A549 (cell line): Measurements from ENCODE around the gene RNASE7. TPM values are rescaled to one million over a fixed set of nuclear protein-coding genes. Genes with fewer than 3 reads are reported as not detected.

ENCODE experiments used
- ATAC-seq, 2 experiments: fragments of 200-7000 bp in 1 of 2; fragments of >200 bp in 1 of 2; cut with Nextera tagmentation in 1 of 2; cut with Tn5 transposase in 1 of 2; 3 replicates each; pipeline versions ENCODE4 v1.8.0 to v1.9.1; 2018 to 2020; ENCODE audit warnings: mild to moderate bottlenecking in 1 of 2, moderate library complexity in 1 of 2
- CTCF ChIA-PET: fragments of 300-600 bp; sonication (Branson Sonifier 250); formaldehyde crosslinking; extraction: SDS; loops from one replicate; lab custom pipeline; 2021; ENCODE audit warnings: antibody characterized with exemption, inconsistent platforms; lab: Yijun Ruan, JAX
- POLR2A ChIA-PET: fragments of 350-600 bp; formaldehyde crosslinking; extraction: SDS; loops from one replicate; lab custom pipeline; 2021; ENCODE audit warnings: antibody characterized with exemption, inconsistent platforms; lab: Yijun Ruan, JAX
- DNase-seq, 2 experiments: peaks; one replicate each; pipeline versions ENCODE4 v3.0.0 to v3.0.0-alpha.2; 2011 to 2016; ENCODE audit warnings: low read depth in 1 of 2, low spot score in 1 of 2
- FAIRE-seq: peaks from 2 replicates; lab custom pipeline; 2011; peaks lifted over from hg19 to GRCh38; lab: Jason Lieb, UNC
- H3K27ac ChIP-seq, 2 experiments: fragments of >200 bp; sonication (Bioruptor Twin); formaldehyde crosslinking; 3 replicates each; pipeline ENCODE4 v1.5.1; 2016 to 2017
- H3K4me1 ChIP-seq: fragments of >200 bp; sonication (Bioruptor Twin); formaldehyde crosslinking; 3 replicates; pipeline ENCODE4 v1.6.1; 2016
- H3K4me2 ChIP-seq: fragments of >200 bp; sonication (Bioruptor Twin); formaldehyde crosslinking; 3 replicates; pipeline ENCODE4 v1.6.1; 2016
- H3K4me3 ChIP-seq: fragments of >200 bp; sonication (Bioruptor Twin); formaldehyde crosslinking; 3 replicates; pipeline ENCODE4 v1.5.1; 2016
- H3K9me3 ChIP-seq: fragments of >200 bp; sonication (Bioruptor Twin); formaldehyde crosslinking; 3 replicates; pipeline ENCODE4 v1.6.1; 2016
- EHF ChIP-seq: fragments of 250-450 bp; sonication (Bioruptor Pico); IDR thresholded peaks from 2 replicates; pipeline ENCODE4 v1.5.0; 2020; ENCODE audit warnings: mild to moderate bottlenecking
- EHMT2 ChIP-seq: fragments of 200-600 bp; sonication (generic); IDR thresholded peaks from 2 replicates; pipeline ENCODE4 v1.6.1; 2016; ENCODE audit warnings: antibody characterized with exemption, low read depth, mild to moderate bottlenecking, moderate library complexity
- HDAC2 ChIP-seq: fragments of 200-600 bp; sonication (generic); IDR thresholded peaks from 2 replicates; pipeline ENCODE4 v1.6.1; 2016
- JUN ChIP-seq, 2 experiments: fragments of >200 bp; sonication (Bioruptor Twin); formaldehyde crosslinking; IDR thresholded peaks; 2 replicates in 1 of 2; 3 replicates in 1 of 2; pipeline ENCODE4 v1.6.1; 2016 to 2017
- JUNB ChIP-seq: fragments of >200 bp; sonication (Bioruptor Twin); formaldehyde crosslinking; IDR thresholded peaks from 2 replicates; pipeline ENCODE4 v1.6.1; 2016
- KDM5A ChIP-seq: fragments of 200-600 bp; sonication (generic); IDR thresholded peaks from 2 replicates; pipeline ENCODE4 v1.6.1; 2016; ENCODE audit warnings: antibody characterized with exemption, mild to moderate bottlenecking
- MAFK ChIP-seq: fragments of 450-650 bp; IDR thresholded peaks from 2 replicates; pipeline ENCODE4 v1.6.1; 2014; ENCODE audit not compliant: partially characterized antibody
- NFE2L2 ChIP-seq: fragments of 150-350 bp; conservative IDR thresholded peaks from 2 replicates; pipeline ENCODE4 v1.6.1; 2014; ENCODE audit warnings: low read length
- PHF8 ChIP-seq: fragments of 200-600 bp; sonication (generic); IDR thresholded peaks from 2 replicates; pipeline ENCODE4 v1.6.1; 2016; ENCODE audit warnings: low read depth, mild to moderate bottlenecking, antibody characterized with exemption, moderate library complexity, borderline replicate concordance
- POLR2A ChIP-seq: IDR thresholded peaks from 2 replicates; pipeline ENCODE4 v1.6.1; 2012; ENCODE audit warnings: mild to moderate bottlenecking, low read length
- POLR2AphosphoS2 ChIP-seq: conservative IDR thresholded peaks from 2 replicates; pipeline ENCODE4 v1.6.1; 2012; ENCODE audit warnings: low read length, improper control_type of control experiment, inconsistent platforms
- RAD21 ChIP-seq, 2 experiments: fragments of >200 bp in 1 of 2; sonication (Bioruptor Twin) in 1 of 2; formaldehyde crosslinking in 1 of 2; IDR thresholded peaks in 1 of 2; conservative IDR thresholded peaks in 1 of 2; 2 replicates in 1 of 2; 3 replicates in 1 of 2; pipeline ENCODE4 v1.6.1; 2012 to 2018; ENCODE audit warnings: inconsistent platforms in 1 of 2
- RFX5 ChIP-seq: fragments of 450-650 bp; IDR thresholded peaks from 2 replicates; pipeline ENCODE4 v1.7.1; 2014; ENCODE audit warnings: antibody characterized with exemption, mild to moderate bottlenecking, moderate library complexity
- RNF2 ChIP-seq: fragments of 200-600 bp; sonication (generic); IDR thresholded peaks from 2 replicates; pipeline ENCODE4 v1.6.1; 2016; ENCODE audit warnings: low read depth, mild to moderate bottlenecking, antibody characterized with exemption, moderate library complexity, borderline replicate concordance
- ZFP36 ChIP-seq: fragments of 450-650 bp; IDR thresholded peaks from 2 replicates; pipeline ENCODE4 v1.6.1; 2014; ENCODE audit warnings: borderline replicate concordance; ENCODE audit not compliant: partially characterized antibody
- ZSCAN20 ChIP-seq: fragments of 250-450 bp; sonication (Bioruptor Pico); IDR thresholded peaks from 2 replicates; pipeline ENCODE4 v1.8.0; 2022; ENCODE audit warnings: mild to moderate bottlenecking, moderate library complexity
- WGBS: methylation state at CpG from one replicate; pipeline ENCODE4 v1.1.6; 2017; ENCODE audit errors: missing lambda C conversion rate; 5-methylcytosine and 5-hydroxymethylcytosine counted together
- polyA plus RNA-seq, 4 experiments: library from polyadenylated mRNA; depleted of rRNA in 3 of 4; stranded (reverse); fragments of >200 nt; fragmentation: RNase III in 1 of 4; extraction: RNeasy Plus Mini Kit Qiagen cat#74134 plus additional on column Dnase treatment in 1 of 4; gene quantifications; 2 replicates in 3 of 4; 3 replicates in 1 of 4; pipeline ENCODE4 v1.2.3, GENCODE V29; 2011 to 2017
- TF ChIP-seq, protein P1 (sequence below): fragments of 250-450 bp; sonication (Bioruptor Pico); IDR thresholded peaks from 2 replicates; pipeline ENCODE4 v1.5.0; 2020; ENCODE audit warnings: low read depth, mild to moderate bottlenecking, moderate library complexity
- TF ChIP-seq, protein P2 (sequence below): IDR thresholded peaks from 2 replicates; pipeline ENCODE4 v1.6.1; 2012

RNASE7 gene
- polyA plus RNA-seq, 2 of the 4 experiments (the other 2 are of a cell fraction) = not detected

DNA sequence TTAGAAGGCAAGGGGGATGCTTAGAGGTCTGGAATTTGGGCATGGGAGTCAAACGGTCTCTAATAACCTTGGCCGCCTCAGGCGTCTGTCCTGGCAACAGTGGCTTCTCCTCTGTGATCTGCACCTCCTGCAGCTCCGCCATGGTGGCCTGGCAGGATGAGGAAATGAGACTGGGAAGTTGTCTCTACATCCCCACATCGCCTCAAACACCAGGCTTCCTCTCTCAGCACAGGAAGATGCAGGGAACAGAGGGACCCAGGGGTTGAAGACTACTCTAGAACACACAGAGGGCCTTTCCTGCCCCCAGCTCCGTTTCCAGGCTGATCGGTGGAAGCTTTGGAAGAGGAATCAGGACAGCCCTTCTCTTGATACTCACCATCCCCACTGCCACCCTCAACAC is 19.0 kb upstream of the RNASE7 start:
- ATAC-seq = no peak
- ChIA-PET POLR2A (no interaction called here), CTCF (interaction anchor here (0.8 to 16.3 kb wide), 7 partner anchors 8 to 82 kb away, joined by 3 to 323 read pairs (median 21); partner anchors contain the start of genes RNASE7, SLC39A2 and TMEM253)
- WGBS = 72% methylated on average over 7 of the region's 7 CpGs
- FAIRE-seq = no peak
- no peak for DNase-seq
- Histone ChIP-seq H3K4me1 (0 out of 3 replicates have a peak, but pooled peaks cover 3% of the 10 kb centered on the region), H3K27ac (no peak overlapping the region), H3K4me3 (no peak overlapping the region), H3K9me3 (no peaks in the 10 kb centered on the region), H3K4me2 (no peak overlapping the region)
- TF ChIP-seq ZSCAN20 (CRISPR knock-in tag) (no peak), MAFK (no peak)
- TF ChIP-seq, all 56 proteins: peak for 0

DNA sequence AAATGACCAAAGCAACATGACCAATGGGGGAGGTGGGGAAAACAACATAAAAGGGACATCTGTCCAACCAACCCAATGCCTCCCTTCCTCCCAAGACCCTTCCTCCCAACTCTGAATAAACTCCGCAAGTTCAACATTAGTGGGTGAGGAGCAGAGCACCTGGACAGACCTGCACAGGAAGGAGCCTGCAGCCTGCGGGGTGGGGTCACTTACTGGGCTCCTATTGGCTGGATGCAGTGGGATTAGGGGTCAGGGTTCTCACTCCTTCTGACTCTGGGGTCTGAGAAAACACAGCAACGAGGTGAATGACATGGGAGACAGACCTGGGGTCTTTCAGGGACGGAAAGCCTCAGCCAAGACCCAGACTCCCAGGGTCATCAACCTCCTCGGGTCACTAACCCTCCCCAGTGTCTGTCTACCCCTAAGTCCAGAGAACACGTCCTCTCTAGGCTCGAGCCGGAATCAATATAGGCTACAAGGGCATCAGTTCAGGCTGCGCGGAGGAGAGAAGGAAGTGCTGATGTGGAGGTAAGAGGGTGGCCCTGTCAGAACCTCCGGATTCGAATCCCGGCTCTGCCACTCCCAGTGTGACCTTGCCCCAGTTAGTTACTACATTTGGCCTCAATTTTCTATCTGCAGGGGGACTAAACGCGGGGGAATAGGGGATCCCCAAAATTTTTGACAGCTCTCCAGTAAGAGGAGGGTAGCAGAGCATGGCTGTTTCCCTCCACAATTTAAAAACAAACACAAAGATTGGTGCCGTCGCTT is 18.2 kb upstream of the RNASE7 start:
- TF ChIP-seq ZFP36 (no peak), RAD21 (conservative IDR thresholded peaks at IDR 0.05 in 1 of 2, IDR thresholded peaks at IDR 0.05 in 1 of 2) (no peak), NFE2L2 (no peak), POLR2A (no peak), JUN (IDR thresholded peaks at IDR 0.05) (no peak), EHF (CRISPR knock-in tag) (no peak), POLR2AphosphoS2 (no peak), EHMT2 (no peak), RNF2 (no peak), JUNB (no peak), MAFK (no peak), ZSCAN20 (CRISPR knock-in tag) (no peak), RFX5 (no peak), HDAC2 (no peak), KDM5A (no peak)
- TF ChIP-seq, protein P1, sequence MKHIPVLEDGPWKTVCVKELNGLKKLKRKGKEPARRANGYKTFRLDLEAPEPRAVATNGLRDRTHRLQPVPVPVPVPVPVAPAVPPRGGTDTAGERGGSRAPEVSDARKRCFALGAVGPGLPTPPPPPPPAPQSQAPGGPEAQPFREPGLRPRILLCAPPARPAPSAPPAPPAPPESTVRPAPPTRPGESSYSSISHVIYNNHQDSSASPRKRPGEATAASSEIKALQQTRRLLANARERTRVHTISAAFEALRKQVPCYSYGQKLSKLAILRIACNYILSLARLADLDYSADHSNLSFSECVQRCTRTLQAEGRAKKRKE (CRISPR knock-in tag) = no peak
- TF ChIP-seq, protein P2, sequence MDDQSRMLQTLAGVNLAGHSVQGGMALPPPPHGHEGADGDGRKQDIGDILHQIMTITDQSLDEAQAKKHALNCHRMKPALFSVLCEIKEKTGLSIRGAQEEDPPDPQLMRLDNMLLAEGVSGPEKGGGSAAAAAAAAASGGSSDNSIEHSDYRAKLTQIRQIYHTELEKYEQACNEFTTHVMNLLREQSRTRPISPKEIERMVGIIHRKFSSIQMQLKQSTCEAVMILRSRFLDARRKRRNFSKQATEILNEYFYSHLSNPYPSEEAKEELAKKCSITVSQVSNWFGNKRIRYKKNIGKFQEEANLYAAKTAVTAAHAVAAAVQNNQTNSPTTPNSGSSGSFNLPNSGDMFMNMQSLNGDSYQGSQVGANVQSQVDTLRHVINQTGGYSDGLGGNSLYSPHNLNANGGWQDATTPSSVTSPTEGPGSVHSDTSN = no peak
- ATAC-seq (no peak), FAIRE-seq (no peak), DNase-seq (no peak)
- Histone ChIP-seq H3K4me1 (0 out of 3 replicates have a peak, but pooled peaks cover 3% of the 10 kb centered on the region), H3K27ac (peak overlapping the region in 1 of 2 experiments; percentile 84; a peak in 5 of 6 replicates), H3K4me2 (peak overlapping the region; percentile 79), H3K4me3 (peak overlapping the region; percentile 58), H3K9me3 (no peaks in the 10 kb centered on the region)
- ChIA-PET CTCF (interaction anchor here (0.8 to 16.3 kb wide), 7 partner anchors 9 to 81 kb away, joined by 3 to 323 read pairs (median 12); partner anchors contain the start of genes RNASE7, SLC39A2 and TMEM253), POLR2A (no interaction called here)
- 68% methylated on average over 17 of the region's 17 CpGs for WGBS

DNA sequence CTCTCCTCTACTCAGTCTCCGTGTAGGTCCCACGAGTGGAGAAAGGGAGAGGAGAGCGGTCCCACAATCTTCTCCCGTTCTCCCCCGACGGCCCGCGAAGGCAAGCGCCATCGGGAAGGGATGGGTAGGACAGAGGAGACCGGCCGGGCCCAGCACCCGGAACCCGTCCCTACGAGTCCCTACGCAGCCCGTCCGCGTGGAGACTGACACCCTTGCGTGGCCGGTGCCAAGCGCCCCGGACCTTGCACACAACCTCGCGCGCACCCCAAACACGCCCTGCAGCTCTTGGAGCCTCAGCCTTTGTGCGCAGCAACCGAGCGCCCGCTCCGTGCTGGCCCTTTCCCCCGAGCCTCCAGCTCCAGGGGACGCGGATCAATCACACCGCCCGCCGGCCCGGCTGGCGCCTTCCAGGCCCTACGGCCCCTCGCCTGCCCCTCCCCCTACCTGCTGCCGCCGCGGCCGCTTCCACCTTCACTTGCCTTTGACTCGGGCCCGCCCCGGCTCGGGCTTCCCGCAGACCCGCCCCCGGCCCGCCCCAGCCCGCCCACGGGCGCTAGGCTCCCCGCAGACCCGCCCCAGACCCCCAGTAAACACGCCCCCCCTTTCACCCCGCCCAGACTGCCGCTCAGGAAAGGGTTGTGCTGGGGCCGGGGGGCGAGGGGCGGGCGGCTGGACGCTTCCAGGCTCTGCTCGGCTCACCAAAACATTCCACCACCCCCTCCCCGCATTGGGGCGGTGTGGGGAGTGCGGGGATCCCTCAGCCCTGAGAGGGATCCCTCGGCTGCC is 17.4 kb upstream of the RNASE7 start, which contains the start of gene NDRG2:
Gene NDRG2, minus strand, starts transcription at position 477 of the 786 bp plus-strand sequence. CDS start 1,746 bp downstream, outside the sequence.
- H3K4me2 ChIP-seq = peak within 1 kb of the TSS; percentile 79
- FAIRE-seq = no peak

More for the DNA sequence above, 17.4 kb upstream of the RNASE7 start, which contains the start of gene NDRG2:
- DNase-seq = peak; percentile 14 to 49
- ATAC-seq = peak; percentile 78 to 85
- ChIA-PET POLR2A (no interaction called here), CTCF (interaction anchor here (1.0 to 16.3 kb wide), 5 partner anchors 10 to 79 kb away, joined by 3 to 323 read pairs (median 21); partner anchors contain the start of genes RNASE7 and SLC39A2)
- H3K4me3 ChIP-seq = peak within 1 kb of the TSS; percentile 58
- 56% methylated on average over 12 of the region's 72 CpGs for WGBS
- H3K9me3 ChIP-seq = no peaks in the 10 kb centered on the region
- peak; percentile 34; the same call in 1 of the 2 replicates for TF ChIP-seq PHF8
- TF ChIP-seq EHMT2 = no peak
- H3K4me1 ChIP-seq = 0 out of 3 replicates have a peak, but pooled peaks cover 3% of the 10 kb centered on the region
- H3K27ac ChIP-seq = peak within 1 kb of the TSS; percentile 67 to 84
